Dedifferentiated amniotic fluid mesenchymal stem cell (primary cell): ENCODE measurements around the gene CAT.
A peak's percentile ranks its signal among the peaks of the same experiment; 100 is the strongest.

ENCODE experiments used
- DNase-seq: peaks from one replicate; pipeline ENCODE4 v3.0.0-alpha.2; 2016; ENCODE audit errors: extremely low spot score

Gene CAT

GRCh38 chr11:34495724-34496377, 57.1 kb downstream of the CAT start:
- no peak for DNase-seq

- DNase-seq = no peak
Observed at GRCh38 chr11:34499719-34500500, 61.2 kb downstream of the CAT start.

GRCh38 chr11:34501500-34501899, 62.8 kb downstream of the CAT start:
- peak; percentile 74 for DNase-seq

GRCh38 chr11:34501949-34502348, 63.2 kb downstream of the CAT start:
- no peak for DNase-seq

- DNase-seq = no peak
Observed at GRCh38 chr11:34502949-34503348, 64.2 kb downstream of the CAT start.

- DNase-seq = no peak
Observed at GRCh38 chr11:34505874-34506273, 67.1 kb downstream of the CAT start.

- no peak for DNase-seq
Observed at GRCh38 chr11:34507156-34507555, 68.4 kb downstream of the CAT start.

GRCh38 chr11:34507610-34508009, 68.9 kb downstream of the CAT start:
- DNase-seq = no peak

- no peak for DNase-seq
Observed at GRCh38 chr11:34508524-34508923, 69.8 kb downstream of the CAT start.

- DNase-seq = no peak
Observed at GRCh38 chr11:34509336-34509876, 70.7 kb downstream of the CAT start.

GRCh38 chr11:34510218-34510617, 71.5 kb downstream of the CAT start:
- no peak for DNase-seq

GRCh38 chr11:34510673-34511072, 71.9 kb downstream of the CAT start:
- DNase-seq = no peak

- DNase-seq = no peak
Observed at GRCh38 chr11:34512840-34513681, 74.3 kb downstream of the CAT start.

GRCh38 chr11:34513682-34514449, 75.1 kb downstream of the CAT start, which contains the start of gene ELF5:
TSS of gene ELF5 (minus strand) at chr11:34513794. CDS start at chr11:34505749, 8,045 bp downstream.
- DNase-seq = no peak

GRCh38 chr11:34514597-34514996, 75.9 kb downstream of the CAT start:
- DNase-seq = no peak

- DNase-seq = no peak
Observed at GRCh38 chr11:34516247-34517040, 77.7 kb downstream of the CAT start.

- no peak for DNase-seq
Observed at GRCh38 chr11:34519595-34520235, 81.0 kb downstream of the CAT start.

- no peak for DNase-seq
Observed at GRCh38 chr11:34521265-34521664, 82.5 kb downstream of the CAT start.
